Measurements from ENCODE around the gene CATSPER4.

GRCh38 chr1:26187882-26188281 lies 2.5 kb upstream of the CATSPER4 start:
- TF ChIP-seq NFIC (IDR thresholded peaks at IDR 0.05) (no peak), CEBPB (IDR thresholded peaks at IDR 0.05) (no peak), RAD21 (IDR thresholded peaks at IDR 0.05; ENCODE audit: low read depth) (no peak), TAF1 (IDR thresholded peaks at IDR 0.05; ENCODE audit: low read depth) (no peak), CREB1 (IDR thresholded peaks at IDR 0.05; ENCODE audit: low read depth) (no peak), TCF12 (IDR thresholded peaks at IDR 0.05; ENCODE audit: low read depth) (no peak), USF1 (IDR thresholded peaks at IDR 0.05) (no peak), FOXM1 (IDR thresholded peaks at IDR 0.05; ENCODE audit: borderline replicate concordance, low read depth) (no peak), ZBTB7A (IDR thresholded peaks at IDR 0.05; ENCODE audit: low read depth) (no peak), YY1 (IDR thresholded peaks at IDR 0.05; ENCODE audit: low read depth) (no peak)
- TF ChIP-seq, protein P1, sequence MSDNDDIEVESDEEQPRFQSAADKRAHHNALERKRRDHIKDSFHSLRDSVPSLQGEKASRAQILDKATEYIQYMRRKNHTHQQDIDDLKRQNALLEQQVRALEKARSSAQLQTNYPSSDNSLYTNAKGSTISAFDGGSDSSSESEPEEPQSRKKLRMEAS (IDR thresholded peaks at IDR 0.05) = no peak
